GM12874 (cell line): ENCODE data around the gene TNFAIP2.

ENCODE experiments used
- TF ChIP-seq, protein P1 (sequence below): IDR thresholded peaks from 2 replicates; pipeline ENCODE4 v1.5.1; 2011; ENCODE audit warnings: low read depth, mild to moderate bottlenecking, control low read depth, low read length, moderate library complexity; ENCODE audit not compliant: insufficient read depth

TNFAIP2 gene

GRCh38 chr14:103149351-103150237 lies 26.3 kb downstream of the TNFAIP2 start:
- TF ChIP-seq, protein P1, sequence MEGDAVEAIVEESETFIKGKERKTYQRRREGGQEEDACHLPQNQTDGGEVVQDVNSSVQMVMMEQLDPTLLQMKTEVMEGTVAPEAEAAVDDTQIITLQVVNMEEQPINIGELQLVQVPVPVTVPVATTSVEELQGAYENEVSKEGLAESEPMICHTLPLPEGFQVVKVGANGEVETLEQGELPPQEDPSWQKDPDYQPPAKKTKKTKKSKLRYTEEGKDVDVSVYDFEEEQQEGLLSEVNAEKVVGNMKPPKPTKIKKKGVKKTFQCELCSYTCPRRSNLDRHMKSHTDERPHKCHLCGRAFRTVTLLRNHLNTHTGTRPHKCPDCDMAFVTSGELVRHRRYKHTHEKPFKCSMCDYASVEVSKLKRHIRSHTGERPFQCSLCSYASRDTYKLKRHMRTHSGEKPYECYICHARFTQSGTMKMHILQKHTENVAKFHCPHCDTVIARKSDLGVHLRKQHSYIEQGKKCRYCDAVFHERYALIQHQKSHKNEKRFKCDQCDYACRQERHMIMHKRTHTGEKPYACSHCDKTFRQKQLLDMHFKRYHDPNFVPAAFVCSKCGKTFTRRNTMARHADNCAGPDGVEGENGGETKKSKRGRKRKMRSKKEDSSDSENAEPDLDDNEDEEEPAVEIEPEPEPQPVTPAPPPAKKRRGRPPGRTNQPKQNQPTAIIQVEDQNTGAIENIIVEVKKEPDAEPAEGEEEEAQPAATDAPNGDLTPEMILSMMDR = no peak

DNA sequence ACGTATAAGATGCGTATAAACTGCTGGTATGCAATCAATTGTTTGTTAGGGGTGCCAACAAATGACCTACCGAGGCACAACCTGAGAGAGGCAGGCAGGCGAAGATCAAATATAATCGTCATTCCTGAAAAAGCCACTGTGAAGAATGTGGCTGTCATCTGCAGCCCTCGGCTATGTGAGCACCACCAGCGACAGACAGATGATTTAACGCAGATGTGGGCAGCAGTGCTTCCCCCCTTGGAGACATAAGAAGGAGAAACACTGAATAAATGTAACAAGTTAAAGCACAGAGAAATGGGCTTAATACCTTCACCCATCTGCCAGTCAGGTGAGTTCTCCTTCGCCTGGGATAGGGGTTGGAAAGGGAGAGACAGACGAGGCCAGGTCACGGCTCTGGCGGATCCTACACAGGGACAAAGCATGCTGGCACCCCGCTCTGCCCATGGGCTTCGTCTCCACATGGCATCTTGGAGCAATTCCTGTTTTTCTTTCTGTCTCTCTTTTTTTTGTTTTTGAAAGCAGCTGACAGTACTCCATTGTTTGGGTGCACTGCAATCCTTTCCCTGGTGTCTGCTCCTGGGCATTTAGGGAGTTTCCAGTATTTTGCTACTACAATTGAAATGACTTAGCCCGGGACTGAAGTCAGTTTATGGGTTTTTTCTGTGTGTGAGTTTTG lies 28.1 kb downstream of the TNFAIP2 start:
- TF ChIP-seq, protein P1 = no peak

DNA sequence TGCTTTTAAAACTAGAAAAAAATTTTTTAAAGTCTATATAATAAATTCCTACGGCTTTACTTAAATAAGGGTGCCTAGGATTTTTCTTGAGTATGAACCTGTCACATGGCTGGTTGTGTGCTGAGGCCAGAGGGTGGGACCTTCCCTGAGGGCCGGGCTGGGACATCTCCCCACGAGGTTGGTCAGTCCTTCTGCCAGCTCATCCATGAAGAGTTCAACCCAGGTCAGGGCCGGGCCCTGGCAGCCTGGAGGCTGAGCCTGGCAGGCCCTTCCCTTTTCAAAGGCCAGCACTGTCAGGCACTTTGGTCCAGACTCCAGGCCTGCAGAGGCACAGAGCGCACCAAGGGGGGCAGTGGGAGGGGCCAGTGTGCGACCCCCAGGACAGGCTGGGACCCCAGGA lies 31.7 kb downstream of the TNFAIP2 start:
- TF ChIP-seq, protein P1 = no peak

- TF ChIP-seq, protein P1 = no peak
Observed at GRCh38 chr14:103155826-103156394, 32.6 kb downstream of the TNFAIP2 start.

DNA sequence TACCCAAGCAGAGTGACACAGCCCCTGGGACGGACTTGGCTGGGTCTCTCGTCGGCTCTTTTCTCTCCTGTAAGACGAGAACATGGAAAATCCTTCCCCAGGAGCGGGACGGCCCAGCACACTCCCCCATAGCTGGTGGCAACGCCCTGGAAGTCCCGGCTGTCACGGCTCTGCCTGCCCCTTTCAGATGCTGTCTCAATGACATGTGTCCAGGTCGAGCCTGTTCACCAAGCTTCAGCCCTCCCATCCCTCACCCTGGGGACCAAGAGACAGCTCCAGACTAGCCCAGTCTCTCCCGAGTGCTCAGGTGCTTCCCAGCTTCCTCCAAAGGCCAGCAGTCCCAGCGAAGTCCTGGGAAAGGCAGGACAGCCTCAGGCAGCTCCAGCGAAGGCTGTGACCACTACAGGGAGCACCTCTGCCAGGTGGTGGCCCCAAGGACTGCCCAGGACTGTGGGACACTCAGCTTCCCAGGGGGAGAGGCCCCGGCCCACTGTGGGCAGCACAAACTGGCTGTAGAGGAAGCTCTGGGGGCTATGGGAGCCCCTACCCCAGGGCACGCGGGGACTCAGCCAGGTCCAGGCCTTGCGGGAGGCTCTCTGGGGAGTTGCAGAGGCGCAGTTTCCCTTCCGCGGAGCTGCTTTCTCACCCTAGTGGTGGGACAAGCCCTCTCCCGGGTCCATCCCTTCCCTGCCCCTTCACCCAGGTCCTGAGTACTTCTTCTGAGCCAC lies 33.6 kb downstream of the TNFAIP2 start:
- TF ChIP-seq, protein P1 = no peak

DNA sequence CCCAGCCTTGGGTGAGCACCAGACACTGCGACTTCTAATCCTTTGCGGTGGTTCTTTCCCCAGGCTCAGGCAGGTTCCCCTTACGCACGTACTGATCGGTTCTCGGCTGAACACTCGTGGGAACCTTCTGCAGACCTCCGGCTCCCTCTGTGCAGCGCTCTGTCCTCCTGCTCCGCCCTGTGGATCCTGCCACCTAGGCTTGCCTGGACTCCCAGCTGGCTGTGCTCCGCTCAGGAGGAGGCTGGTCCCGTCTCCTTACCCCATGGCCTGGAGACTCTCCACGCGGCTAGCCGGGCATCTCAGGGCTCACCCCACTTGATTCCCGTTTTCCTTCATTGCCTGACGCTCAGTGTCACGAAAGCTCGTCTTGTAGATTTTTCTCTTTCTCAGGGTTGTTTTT lies 34.7 kb downstream of the TNFAIP2 start:
- TF ChIP-seq, protein P1 = no peak

GRCh38 chr14:103158688-103159087 lies 35.4 kb downstream of the TNFAIP2 start:
- TF ChIP-seq, protein P1 = no peak
